Liver (tissue), 9 donors: ENCODE results near the gene GALNT14. TPM values are rescaled to one million over a fixed set of nuclear protein-coding genes. Genes with fewer than 3 reads are reported as not detected.
A peak's percentile ranks its signal among the peaks of the same experiment; 100 is the strongest.

ENCODE experiments used
- DNase-seq: peaks from one replicate; pipeline ENCODE4 v3.0.0-alpha.2; 2017; ENCODE audit warnings: low spot score
- H3K27ac ChIP-seq, 2 donors: one replicate each; pipeline ENCODE4 v1.7.0; 2013; ENCODE audit warnings: inconsistent platforms in 2 of 2, low read length in 2 of 2, control low read depth in 1 of 2, low read depth in 1 of 2, mild to moderate bottlenecking in 1 of 2
- H3K27me3 ChIP-seq, 4 donors: one replicate each; pipeline versions ENCODE4 v1.6.1 to v1.7.0; 2013; ENCODE audit warnings: low read length in 3 of 4, inconsistent platforms in 1 of 4, mild to moderate bottlenecking in 1 of 4, moderate library complexity in 1 of 4; ENCODE audit not compliant: control insufficient read depth in 4 of 4, insufficient read depth in 4 of 4
- H3K36me3 ChIP-seq, 4 donors: one replicate each; pipeline versions ENCODE4 v1.6.1 to v1.7.0; 2013; ENCODE audit warnings: low read length in 3 of 4, mild to moderate bottlenecking in 3 of 4, low read depth in 1 of 4, moderate library complexity in 1 of 4; ENCODE audit not compliant: control insufficient read depth in 4 of 4, insufficient read depth in 3 of 4
- H3K4me1 ChIP-seq, 4 donors: one replicate each; pipeline versions ENCODE4 v1.6.1 to v1.7.0; 2013; ENCODE audit warnings: low read length in 3 of 4, mild to moderate bottlenecking in 3 of 4, moderate library complexity in 1 of 4; ENCODE audit not compliant: control insufficient read depth in 4 of 4, insufficient read depth in 4 of 4
- H3K4me3 ChIP-seq, 3 donors: one replicate each; pipeline versions ENCODE4 v1.6.1 to v1.7.0; 2013; ENCODE audit warnings: low read length in 3 of 3, control low read depth in 1 of 3, low read depth in 1 of 3, mild to moderate bottlenecking in 1 of 3
- H3K9ac ChIP-seq, 2 donors: one replicate each; pipeline ENCODE4 v1.7.0; 2013; ENCODE audit warnings: low read length in 2 of 2, mild to moderate bottlenecking in 2 of 2, moderate library complexity in 2 of 2, control low read depth in 1 of 2, low read depth in 1 of 2
- H3K9me3 ChIP-seq, 4 donors: one replicate each; pipeline versions ENCODE4 v1.6.1 to v1.7.0; 2013; ENCODE audit warnings: low read length in 3 of 4; ENCODE audit not compliant: control insufficient read depth in 4 of 4
- ATF3 ChIP-seq: IDR thresholded peaks from 2 replicates; pipeline ENCODE4 v1.6.1; 2016; ENCODE audit warnings: antibody characterized with exemption
- CTCF ChIP-seq: fragments of 150-350 bp; IDR thresholded peaks from 2 replicates; pipeline ENCODE4 v1.5.1; 2017; ENCODE audit warnings: improper control_type of control experiment, low read depth, low read length; ENCODE audit not compliant: missing input control
- EGR1 ChIP-seq, 2 donors: IDR thresholded peaks; 2 replicates each; pipeline ENCODE4 v1.6.1; 2016 to 2018; ENCODE audit warnings: antibody characterized with exemption in 2 of 2, low read depth in 2 of 2
- FOXA1 ChIP-seq: IDR thresholded peaks from 2 replicates; pipeline ENCODE4 v1.6.1; 2016; ENCODE audit warnings: antibody characterized with exemption
- FOXA2 ChIP-seq: IDR thresholded peaks from 2 replicates; pipeline ENCODE4 v1.6.1; 2016; ENCODE audit warnings: antibody characterized with exemption
- HNF4A ChIP-seq, 2 donors: conservative IDR thresholded peaks; 2 replicates each; pipeline ENCODE4 v1.6.1; 2016; ENCODE audit warnings: antibody characterized with exemption in 2 of 2, mild to moderate bottlenecking in 2 of 2
- HNF4G ChIP-seq: IDR thresholded peaks from 2 replicates; pipeline ENCODE4 v1.6.1; 2016; ENCODE audit warnings: antibody characterized with exemption
- JUND ChIP-seq, 2 donors: IDR thresholded peaks; 2 replicates each; pipeline ENCODE4 v1.6.1; 2016; ENCODE audit warnings: antibody characterized with exemption in 2 of 2
- MAX ChIP-seq: IDR thresholded peaks from 2 replicates; pipeline ENCODE4 v1.6.1; 2016; ENCODE audit warnings: antibody characterized with exemption
- NR2F2 ChIP-seq: IDR thresholded peaks from 2 replicates; pipeline ENCODE4 v1.6.1; 2016; ENCODE audit warnings: antibody characterized with exemption
- RAD21 ChIP-seq, 2 donors: IDR thresholded peaks; 2 replicates each; pipeline ENCODE4 v1.6.1; 2016; ENCODE audit warnings: antibody characterized with exemption in 2 of 2, mild to moderate bottlenecking in 2 of 2
- REST ChIP-seq: IDR thresholded peaks from 2 replicates; pipeline ENCODE4 v1.6.1; 2016; ENCODE audit warnings: antibody characterized with exemption, mild to moderate bottlenecking
- RXRA ChIP-seq, 2 donors: IDR thresholded peaks; 2 replicates each; pipeline ENCODE4 v1.6.1; 2017 to 2018; ENCODE audit warnings: antibody characterized with exemption in 2 of 2, mild to moderate bottlenecking in 1 of 2
- SP1 ChIP-seq: IDR thresholded peaks from 2 replicates; pipeline ENCODE4 v1.6.1; 2018; ENCODE audit warnings: antibody characterized with exemption, mild to moderate bottlenecking
- TAF1 ChIP-seq: conservative IDR thresholded peaks from 2 replicates; pipeline ENCODE4 v1.6.1; 2016; ENCODE audit warnings: antibody characterized with exemption, mild to moderate bottlenecking
- YY1 ChIP-seq: IDR thresholded peaks from 2 replicates; pipeline ENCODE4 v1.6.1; 2016; ENCODE audit warnings: antibody characterized with exemption, mild to moderate bottlenecking
- ZBTB33 ChIP-seq: IDR thresholded peaks from 2 replicates; pipeline ENCODE4 v1.6.1; 2016; ENCODE audit warnings: antibody characterized with exemption
- WGBS: extraction: QIAGEN DNeasy Blood & Tissue Kit; methylation state at CpG from one replicate; pipeline ENCODE4 v1.1.7; 2013; 5-methylcytosine and 5-hydroxymethylcytosine counted together
- polyA plus RNA-seq, 2 donors: library from polyadenylated mRNA; stranded (reverse) in 1 of 2; unstranded in 1 of 2; fragments of 200-250 nt in 1 of 2; fragments of >200 nt in 1 of 2; fragmentation: Nextera tagmentation in 1 of 2; extraction: Ambion mirVana in 1 of 2; gene quantifications; one replicate each; pipeline versions ENCODE4 v1.2.1 to v1.2.3, GENCODE V29; 2013 to 2015
- total RNA-seq, 2 donors: library from RNA; depleted of rRNA; stranded (reverse); fragments of >200 nt; gene quantifications; one replicate each; pipeline ENCODE4 v1.2.3, GENCODE V29; 2014
- donor health status: healthy.
- donor health status: healthy.
- donor health status: healthy.
- donor health status: healthy.
- donor health status: healthy.

Gene GALNT14
- total and polyA plus RNA-seq, 4 donors: 0.86 to 2.0 (median 1.5) TPM

- H3K36me3 ChIP-seq: no peaks in the 10 kb centered on the region
- H3K9me3 ChIP-seq: peaks cover 0 to 4% (median 1%) of the 10 kb centered on the region in 4 donors
- TF ChIP-seq HNF4G (no peak), ATF3 (no peak), SP1 (no peak), EGR1 (IDR thresholded peaks at IDR 0.05; ENCODE audit: low read depth in 2 of 2) (no peak), YY1 (no peak), TAF1 (no peak), CTCF (no peak), FOXA1 (no peak), ZBTB33 (no peak), FOXA2 (no peak), RAD21 (IDR thresholded peaks at IDR 0.05) (no peak), REST (no peak), NR2F2 (no peak), MAX (no peak)
- no peak overlapping the region for H3K9ac ChIP-seq
- H3K27ac ChIP-seq: no peak overlapping the region
- DNase-seq: no peak
- H3K4me3 ChIP-seq: no peak overlapping the region
- no peaks in the 10 kb centered on the region for H3K4me1 ChIP-seq
- no peaks in the 10 kb centered on the region for H3K27me3 ChIP-seq
- WGBS: 84% methylated on average over 4 of the region's 4 CpGs
These were observed 51.6 kb downstream of the GALNT14 start for GRCh38 chr2:31086590-31086989.

- Histone ChIP-seq H3K9ac (no peak overlapping the region), H3K36me3 (no peaks in the 10 kb centered on the region), H3K27me3 (no peaks in the 10 kb centered on the region), H3K27ac (no peak overlapping the region), H3K4me1 (no peaks in the 10 kb centered on the region), H3K4me3 (no peak overlapping the region), H3K9me3 (peaks cover 0 to 4% (median 1%) of the 10 kb centered on the region in 4 donors)
- TF ChIP-seq HNF4A (conservative IDR thresholded peaks at IDR 0.05): peak; percentile 49 to 65
- TF ChIP-seq REST: no peak
- peak in 1 of 2 donors; percentile 53 for TF ChIP-seq RXRA (IDR thresholded peaks at IDR 0.05)
- no peak for TF ChIP-seq JUND (IDR thresholded peaks at IDR 0.05)
- WGBS: 58% methylated on average over 13 of the region's 13 CpGs
- no peak for DNase-seq
These were observed 54.8 kb downstream of the GALNT14 start for GRCh38 chr2:31083234-31083993.
